Measurements from ENCODE around the gene TSHZ2. TPM values are rescaled to one million over a fixed set of nuclear protein-coding genes. Genes with fewer than 3 reads are reported as not detected.

Gene TSHZ2
- total RNA-seq, 3 donors from 2014 or later: 31.7 to 106 (median 59.6) TPM

DNA sequence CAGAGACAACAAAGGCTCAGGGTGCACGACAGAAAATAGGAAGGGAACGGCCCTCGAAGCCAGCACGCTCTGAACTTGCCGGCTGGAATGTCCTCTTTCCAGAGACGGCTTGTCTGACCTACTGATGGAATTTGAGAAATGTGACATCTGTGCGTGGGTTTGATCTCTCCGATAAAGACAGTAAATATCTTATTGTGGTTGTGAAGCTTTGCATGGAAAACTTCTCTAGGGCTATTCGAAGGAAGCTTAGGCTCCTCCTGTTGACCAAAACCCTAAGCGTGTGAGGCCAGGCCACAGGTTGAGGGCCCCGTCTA lies 374.1 kb downstream of the TSHZ2 start:
- no peak for DNase-seq (ENCODE audit: low spot score in 2 of 2)
- TF ChIP-seq POLR2A (IDR thresholded peaks at IDR 0.05) (no peak), POLR2AphosphoS5 (IDR thresholded peaks at IDR 0.05) (no peak)
- TF ChIP-seq, protein P1, sequence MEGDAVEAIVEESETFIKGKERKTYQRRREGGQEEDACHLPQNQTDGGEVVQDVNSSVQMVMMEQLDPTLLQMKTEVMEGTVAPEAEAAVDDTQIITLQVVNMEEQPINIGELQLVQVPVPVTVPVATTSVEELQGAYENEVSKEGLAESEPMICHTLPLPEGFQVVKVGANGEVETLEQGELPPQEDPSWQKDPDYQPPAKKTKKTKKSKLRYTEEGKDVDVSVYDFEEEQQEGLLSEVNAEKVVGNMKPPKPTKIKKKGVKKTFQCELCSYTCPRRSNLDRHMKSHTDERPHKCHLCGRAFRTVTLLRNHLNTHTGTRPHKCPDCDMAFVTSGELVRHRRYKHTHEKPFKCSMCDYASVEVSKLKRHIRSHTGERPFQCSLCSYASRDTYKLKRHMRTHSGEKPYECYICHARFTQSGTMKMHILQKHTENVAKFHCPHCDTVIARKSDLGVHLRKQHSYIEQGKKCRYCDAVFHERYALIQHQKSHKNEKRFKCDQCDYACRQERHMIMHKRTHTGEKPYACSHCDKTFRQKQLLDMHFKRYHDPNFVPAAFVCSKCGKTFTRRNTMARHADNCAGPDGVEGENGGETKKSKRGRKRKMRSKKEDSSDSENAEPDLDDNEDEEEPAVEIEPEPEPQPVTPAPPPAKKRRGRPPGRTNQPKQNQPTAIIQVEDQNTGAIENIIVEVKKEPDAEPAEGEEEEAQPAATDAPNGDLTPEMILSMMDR (IDR thresholded peaks at IDR 0.05): no peak
- no peak overlapping the region for H3K4me3 ChIP-seq
- intact Hi-C loops (cut with DNase I; ENCODE audit: low total_unique reads): no loop called here
- peaks cover 0 to 7% of the 10 kb centered on the region in 2 donors for H3K9me3 ChIP-seq
- H3K4me1 ChIP-seq: no peaks in the 10 kb centered on the region
- no peaks in the 10 kb centered on the region for H3K27me3 ChIP-seq
- H3K36me3 ChIP-seq: no peaks in the 10 kb centered on the region
- H3K27ac ChIP-seq: no peak overlapping the region

DNA sequence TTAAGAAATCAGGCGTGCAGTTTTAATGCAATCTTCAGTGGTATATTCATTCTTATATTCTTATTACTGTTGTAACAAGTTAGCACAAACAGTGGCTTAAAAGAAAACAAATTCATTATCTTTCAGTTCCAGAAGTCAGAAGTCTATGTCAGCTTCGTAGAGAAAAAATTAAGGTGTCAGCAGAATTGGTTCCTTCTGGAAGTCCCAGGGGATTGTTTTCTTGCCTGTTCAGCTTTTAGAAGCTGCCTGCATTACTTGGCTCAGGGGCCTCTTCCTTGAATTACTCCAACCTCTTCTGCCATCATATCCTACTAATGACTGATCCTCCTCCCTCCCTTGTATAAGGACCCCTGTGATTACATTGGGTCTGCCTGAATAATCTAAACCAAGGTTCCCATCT lies 377.6 kb downstream of the TSHZ2 start:
- no peak overlapping the region for H3K4me3 ChIP-seq
- no peak for DNase-seq (ENCODE audit: low spot score in 2 of 2)
- H3K27me3 ChIP-seq: no peaks in the 10 kb centered on the region
- H3K4me1 ChIP-seq: no peaks in the 10 kb centered on the region
- no peaks in the 10 kb centered on the region for H3K36me3 ChIP-seq
- H3K9me3 ChIP-seq: peaks cover 0 to 7% of the 10 kb centered on the region in 2 donors
- TF ChIP-seq, protein P1 (IDR thresholded peaks at IDR 0.05): no peak
- no peak for TF ChIP-seq POLR2AphosphoS5 (IDR thresholded peaks at IDR 0.05)
- TF ChIP-seq POLR2A (IDR thresholded peaks at IDR 0.05): no peak
- no peak overlapping the region for H3K27ac ChIP-seq
- intact Hi-C loops (cut with DNase I; ENCODE audit: low total_unique reads): no loop called here

DNA sequence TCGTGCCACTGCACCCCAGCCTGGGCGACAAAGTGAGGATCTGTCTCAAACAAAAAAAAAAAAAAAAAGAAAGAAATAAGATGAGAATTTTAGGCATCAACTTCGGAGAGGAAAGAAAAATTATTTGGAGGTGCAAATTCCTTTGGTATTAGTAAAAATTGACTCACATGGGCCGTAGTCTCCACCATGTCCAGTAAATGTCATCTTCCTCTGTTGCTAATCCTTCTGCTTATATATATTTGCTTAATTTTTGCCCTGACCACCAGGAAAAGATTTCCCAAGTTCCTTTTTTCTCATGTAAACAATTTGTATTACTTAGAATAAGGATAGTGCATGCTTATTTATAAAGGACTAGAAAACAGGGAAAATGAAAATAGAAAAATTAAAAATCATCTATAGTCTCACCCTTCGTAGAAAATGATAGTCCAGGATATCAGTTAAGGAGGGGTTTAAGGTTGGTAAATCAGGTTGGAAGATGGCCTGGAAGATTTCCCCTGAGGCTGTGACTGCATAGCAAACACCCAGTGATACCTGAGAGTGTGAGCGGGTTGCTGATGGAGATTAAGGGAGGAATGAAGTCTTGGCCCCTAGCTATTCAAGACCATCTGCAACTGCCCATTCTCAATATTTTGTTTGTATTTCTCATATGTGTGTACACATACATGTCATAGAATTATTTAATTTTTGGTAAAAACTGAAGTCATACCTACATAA lies 380.7 kb downstream of the TSHZ2 start:
- Histone ChIP-seq H3K36me3 (no peaks in the 10 kb centered on the region), H3K27ac (no peak overlapping the region), H3K27me3 (no peaks in the 10 kb centered on the region), H3K4me3 (no peak overlapping the region), H3K9me3 (peaks cover 0 to 22% of the 10 kb centered on the region in 2 donors), H3K4me1 (no peaks in the 10 kb centered on the region)
- TF ChIP-seq, protein P1 (IDR thresholded peaks at IDR 0.05): no peak
- TF ChIP-seq POLR2AphosphoS5 (IDR thresholded peaks at IDR 0.05) (no peak), POLR2A (IDR thresholded peaks at IDR 0.05) (no peak)
- intact Hi-C loops (cut with DNase I; ENCODE audit: low total_unique reads): no loop called here
- DNase-seq (ENCODE audit: low spot score in 2 of 2): no peak

DNA sequence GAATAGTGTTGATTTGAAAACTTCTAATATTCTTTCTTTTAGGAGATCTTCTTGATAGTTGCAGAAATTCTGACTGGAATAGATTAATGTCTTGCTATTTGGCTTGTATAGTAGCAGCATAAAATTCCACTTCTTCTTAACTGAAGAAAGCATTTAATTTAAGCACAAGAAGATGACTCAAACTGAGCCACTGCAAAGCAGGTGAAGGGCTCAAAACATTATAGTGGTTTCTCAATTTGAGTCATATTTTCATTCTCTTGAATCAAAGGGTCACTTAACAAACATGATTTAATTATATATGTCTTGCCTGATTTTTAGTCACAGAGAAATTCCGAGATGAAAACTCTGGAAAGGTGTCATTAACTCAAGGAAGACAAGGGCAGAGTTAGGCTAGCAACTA lies 382.2 kb downstream of the TSHZ2 start:
- intact Hi-C loops (cut with DNase I; ENCODE audit: low total_unique reads): no loop called here
- H3K4me3 ChIP-seq: no peak overlapping the region
- no peak for DNase-seq (ENCODE audit: low spot score in 2 of 2)
- no peak overlapping the region for H3K27ac ChIP-seq
- no peaks in the 10 kb centered on the region for H3K27me3 ChIP-seq
- peaks cover 0 to 22% of the 10 kb centered on the region in 2 donors for H3K9me3 ChIP-seq
- TF ChIP-seq POLR2AphosphoS5 (IDR thresholded peaks at IDR 0.05): no peak
- no peak for TF ChIP-seq POLR2A (IDR thresholded peaks at IDR 0.05)
- TF ChIP-seq, protein P1 (IDR thresholded peaks at IDR 0.05): no peak
- no peaks in the 10 kb centered on the region for H3K36me3 ChIP-seq
- no peaks in the 10 kb centered on the region for H3K4me1 ChIP-seq

DNA sequence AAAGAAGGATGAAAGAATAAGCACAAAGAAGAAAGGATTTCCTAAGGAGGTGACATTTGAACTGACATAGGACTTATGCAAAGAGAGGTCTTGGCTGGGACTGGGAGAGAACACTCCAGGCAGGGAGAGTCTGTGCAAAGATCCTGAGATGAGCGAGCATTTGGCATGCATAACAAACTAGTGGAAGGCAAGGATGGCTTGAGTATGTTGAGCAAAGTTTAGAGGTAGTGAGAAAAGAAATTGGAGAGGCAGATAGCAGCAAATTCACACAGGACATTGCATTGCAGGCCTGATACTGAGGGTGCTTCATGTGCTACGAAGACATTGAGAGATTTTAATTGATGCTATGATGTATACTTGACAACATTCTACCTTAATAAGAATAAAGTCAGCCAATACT lies 383.6 kb downstream of the TSHZ2 start:
- intact Hi-C loops (cut with DNase I; ENCODE audit: low total_unique reads): no loop called here
- no peak for DNase-seq (ENCODE audit: low spot score in 2 of 2)
- H3K36me3 ChIP-seq: no peaks in the 10 kb centered on the region
- no peak overlapping the region for H3K4me3 ChIP-seq
- peaks cover 0 to 16% of the 10 kb centered on the region in 2 donors for H3K9me3 ChIP-seq
- TF ChIP-seq POLR2AphosphoS5 (IDR thresholded peaks at IDR 0.05) (no peak), POLR2A (IDR thresholded peaks at IDR 0.05) (no peak)
- TF ChIP-seq, protein P1 (IDR thresholded peaks at IDR 0.05): no peak
- H3K27me3 ChIP-seq: no peaks in the 10 kb centered on the region
- no peaks in the 10 kb centered on the region for H3K4me1 ChIP-seq
- no peak overlapping the region for H3K27ac ChIP-seq

Measured in breast epithelium (tissue), 4 donors.